Astrocyte (in vitro differentiated cells and primary cell): ENCODE results near the gene OR10T2. TPM values are rescaled to one million over a fixed set of nuclear protein-coding genes. Genes with fewer than 3 reads are reported as not detected.

Experiments
- DNase-seq: peaks from one replicate; pipeline ENCODE4 v3.0.0-alpha.2; 2010; ENCODE audit warnings: low read depth
- FAIRE-seq: peaks from 2 replicates; lab custom pipeline; 2011; peaks lifted over from hg19 to GRCh38; lab: Jason Lieb, UNC
- H2AFZ ChIP-seq: 2 replicates; pipeline ENCODE4 v1.6.0; 2012; ENCODE audit warnings: low read depth, low read length, inconsistent platforms
- H3K27ac ChIP-seq: 2 replicates; pipeline ENCODE4 v1.5.1; 2011; ENCODE audit warnings: low read depth, low read length, inconsistent platforms
- H3K27me3 ChIP-seq: 2 replicates; pipeline ENCODE4 v1.6.0; 2011; ENCODE audit warnings: low read length, inconsistent platforms; ENCODE audit not compliant: insufficient read depth
- H3K36me3 ChIP-seq: 2 replicates; pipeline ENCODE4 v1.5.1; 2011; ENCODE audit warnings: low read length, inconsistent platforms; ENCODE audit not compliant: insufficient read depth
- H3K4me1 ChIP-seq: 2 replicates; pipeline ENCODE4 v1.5.1; 2011; ENCODE audit warnings: low read length, inconsistent platforms; ENCODE audit not compliant: insufficient read depth
- H3K4me2 ChIP-seq: 2 replicates; pipeline ENCODE4 v1.6.0; 2012; ENCODE audit warnings: low read length, inconsistent platforms
- H3K4me3 ChIP-seq: 2 replicates; pipeline ENCODE4 v1.5.1; 2011; ENCODE audit warnings: low read depth, mild to moderate bottlenecking, low read length, inconsistent platforms; ENCODE audit not compliant: insufficient read depth
- H3K79me2 ChIP-seq: 2 replicates; pipeline ENCODE4 v1.6.0; 2012; ENCODE audit warnings: mild to moderate bottlenecking, low read length, inconsistent platforms; ENCODE audit not compliant: insufficient read depth
- H3K9ac ChIP-seq: 2 replicates; pipeline ENCODE4 v1.6.0; 2012; ENCODE audit warnings: mild to moderate bottlenecking, low read length, inconsistent platforms
- H3K9me3 ChIP-seq: 2 replicates; pipeline ENCODE4 v1.5.1; 2012; ENCODE audit warnings: low read depth, mild to moderate bottlenecking, low read length, inconsistent platforms; ENCODE audit not compliant: insufficient read depth
- H4K20me1 ChIP-seq: 2 replicates; pipeline ENCODE4 v1.6.0; 2012; ENCODE audit warnings: low read length, inconsistent platforms; ENCODE audit not compliant: insufficient read depth
- H3K27ac Mint-ChIP-seq: one replicate; pipeline ENCODE4 v1.8.0; 2021; ENCODE audit warnings: mild to moderate bottlenecking, mixed read lengths; ENCODE audit not compliant: unreplicated experiment
- H3K27me3 Mint-ChIP-seq: one replicate; pipeline ENCODE4 v1.8.0; 2021; ENCODE audit warnings: low read depth, mixed read lengths; ENCODE audit not compliant: unreplicated experiment
- H3K36me3 Mint-ChIP-seq: one replicate; pipeline ENCODE4 v1.8.0; 2021; ENCODE audit warnings: low read depth, mixed read lengths; ENCODE audit not compliant: unreplicated experiment
- H3K4me1 Mint-ChIP-seq: one replicate; pipeline ENCODE4 v1.8.0; 2021; ENCODE audit warnings: low read depth, mixed read lengths; ENCODE audit not compliant: unreplicated experiment
- H3K4me3 Mint-ChIP-seq: one replicate; pipeline ENCODE4 v1.8.0; 2021; ENCODE audit warnings: mild to moderate bottlenecking, moderate library complexity, mixed read lengths; ENCODE audit not compliant: unreplicated experiment
- H3K9me3 Mint-ChIP-seq: one replicate; pipeline ENCODE4 v1.8.0; 2021; ENCODE audit warnings: mild to moderate bottlenecking, mixed read lengths; ENCODE audit not compliant: unreplicated experiment
- EZH2 ChIP-seq: IDR thresholded peaks from 2 replicates; pipeline ENCODE4 v1.6.1; 2012; ENCODE audit warnings: mild to moderate bottlenecking, low read length, inconsistent platforms; ENCODE audit not compliant: insufficient read depth
- total RNA-seq: library from RNA; stranded (reverse); gene quantifications from 2 replicates; pipeline ENCODE4 v1.2.1, GENCODE V29; 2021
- TF ChIP-seq, protein P1 (sequence below): IDR thresholded peaks from 2 replicates; pipeline ENCODE4 v1.5.1; 2011; ENCODE audit warnings: low read depth, mild to moderate bottlenecking, inconsistent platforms, low read length, moderate library complexity; ENCODE audit not compliant: insufficient read depth

OR10T2 gene
- total RNA-seq, 1 donor from 2014 or later = not detected

DNA sequence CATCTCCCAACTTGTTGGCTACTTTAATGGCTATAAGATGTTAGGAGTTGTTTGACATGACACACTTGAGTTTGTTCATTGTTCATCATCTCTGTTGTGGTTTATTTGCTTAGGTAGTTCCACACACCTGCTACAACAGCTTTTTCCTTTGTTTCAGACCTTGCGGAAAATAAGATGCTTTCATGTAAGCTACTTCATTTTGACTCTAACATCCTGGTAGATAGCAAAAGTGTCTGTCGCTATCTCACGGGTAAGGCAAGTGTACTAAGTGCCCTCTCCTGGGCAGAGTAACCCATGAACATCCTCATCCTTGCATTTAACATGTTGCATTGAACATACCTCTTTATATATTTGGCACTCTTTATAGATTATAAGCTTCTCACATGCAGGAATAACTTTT lies 1.6 kb upstream of the OR10T2 start:
- Histone ChIP-seq H3K4me1 (no peaks in the 10 kb centered on the region), H3K4me2 (no peak overlapping the region), H3K4me3 (no peak overlapping the region), H4K20me1 (no peaks in the 10 kb centered on the region), H3K27me3 (no peaks in the 10 kb centered on the region), H3K9me3 (no peaks in the 10 kb centered on the region), H3K36me3 (no peaks in the 10 kb centered on the region), H3K27ac (no peak overlapping the region), H3K9ac (no peak overlapping the region), H2AFZ (no peak overlapping the region), H3K79me2 (no peaks in the 10 kb centered on the region)
- Mint-ChIP-seq H3K4me3 (no peak overlapping the region), H3K27me3 (no peaks in the 10 kb centered on the region), H3K9me3 (no peaks in the 10 kb centered on the region), H3K36me3 (no peaks in the 10 kb centered on the region), H3K27ac (no peak overlapping the region), H3K4me1 (no peaks in the 10 kb centered on the region)
- DNase-seq (no peak), FAIRE-seq (no peak)
- TF ChIP-seq EZH2 = no peak
- TF ChIP-seq, protein P1, sequence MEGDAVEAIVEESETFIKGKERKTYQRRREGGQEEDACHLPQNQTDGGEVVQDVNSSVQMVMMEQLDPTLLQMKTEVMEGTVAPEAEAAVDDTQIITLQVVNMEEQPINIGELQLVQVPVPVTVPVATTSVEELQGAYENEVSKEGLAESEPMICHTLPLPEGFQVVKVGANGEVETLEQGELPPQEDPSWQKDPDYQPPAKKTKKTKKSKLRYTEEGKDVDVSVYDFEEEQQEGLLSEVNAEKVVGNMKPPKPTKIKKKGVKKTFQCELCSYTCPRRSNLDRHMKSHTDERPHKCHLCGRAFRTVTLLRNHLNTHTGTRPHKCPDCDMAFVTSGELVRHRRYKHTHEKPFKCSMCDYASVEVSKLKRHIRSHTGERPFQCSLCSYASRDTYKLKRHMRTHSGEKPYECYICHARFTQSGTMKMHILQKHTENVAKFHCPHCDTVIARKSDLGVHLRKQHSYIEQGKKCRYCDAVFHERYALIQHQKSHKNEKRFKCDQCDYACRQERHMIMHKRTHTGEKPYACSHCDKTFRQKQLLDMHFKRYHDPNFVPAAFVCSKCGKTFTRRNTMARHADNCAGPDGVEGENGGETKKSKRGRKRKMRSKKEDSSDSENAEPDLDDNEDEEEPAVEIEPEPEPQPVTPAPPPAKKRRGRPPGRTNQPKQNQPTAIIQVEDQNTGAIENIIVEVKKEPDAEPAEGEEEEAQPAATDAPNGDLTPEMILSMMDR = no peak

DNA sequence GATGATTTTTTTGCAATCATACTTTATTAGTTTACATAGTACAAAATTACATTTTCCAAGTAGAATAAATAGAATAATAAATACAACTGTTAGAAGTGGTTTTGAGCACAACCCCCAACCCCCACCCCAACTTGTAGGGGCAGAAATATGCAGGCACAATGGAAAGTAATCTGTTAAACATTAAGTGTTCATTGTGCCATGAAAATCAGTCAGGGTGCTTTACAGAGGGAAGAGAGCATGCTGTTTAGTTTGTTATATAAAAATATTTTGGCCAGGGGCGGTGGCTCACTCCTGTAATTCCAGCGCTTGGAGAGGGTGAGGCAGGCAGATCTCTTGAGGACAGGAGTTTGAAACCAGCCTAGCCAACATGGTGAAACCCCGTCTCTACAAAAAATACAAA lies 2.6 kb downstream of the OR10T2 start:
- H3K27me3 ChIP-seq = no peaks in the 10 kb centered on the region
- H3K9ac ChIP-seq = no peak overlapping the region
- no peaks in the 10 kb centered on the region for H3K36me3 Mint-ChIP-seq
- no peaks in the 10 kb centered on the region for H3K4me1 ChIP-seq
- H3K4me3 ChIP-seq = no peak overlapping the region
- H3K27ac Mint-ChIP-seq = no peak overlapping the region
- DNase-seq (no peak), FAIRE-seq (no peak)
- H3K4me3 Mint-ChIP-seq = no peak overlapping the region
- H2AFZ ChIP-seq = no peak overlapping the region
- TF ChIP-seq, protein P1 = no peak
- no peak for TF ChIP-seq EZH2
- peaks cover 3% of the 10 kb centered on the region for H3K4me1 Mint-ChIP-seq
- H3K27me3 Mint-ChIP-seq = no peaks in the 10 kb centered on the region
- no peaks in the 10 kb centered on the region for H3K36me3 ChIP-seq
- no peaks in the 10 kb centered on the region for H3K9me3 ChIP-seq
- H3K27ac ChIP-seq = no peak overlapping the region
- no peaks in the 10 kb centered on the region for H3K79me2 ChIP-seq
- no peaks in the 10 kb centered on the region for H4K20me1 ChIP-seq
- no peak overlapping the region for H3K4me2 ChIP-seq
- H3K9me3 Mint-ChIP-seq = no peaks in the 10 kb centered on the region

DNA sequence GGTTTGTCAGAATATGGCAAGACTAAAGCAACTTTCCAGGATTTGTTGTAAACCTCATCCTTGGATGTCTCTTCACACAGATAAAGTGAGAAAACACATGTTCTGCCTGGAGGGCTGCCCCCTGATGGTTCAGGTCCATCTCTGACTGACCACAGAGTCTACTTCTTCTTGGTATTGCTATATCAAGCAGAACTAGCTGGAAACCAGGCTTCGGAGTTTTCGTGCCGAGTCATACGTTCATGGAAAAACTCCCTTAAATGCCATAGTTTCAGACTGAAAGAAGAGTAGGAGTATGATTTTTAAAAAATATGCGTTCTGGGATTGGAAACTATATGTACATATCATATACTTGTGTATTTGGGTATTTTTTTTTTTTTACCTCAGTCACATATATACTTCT lies 5.8 kb downstream of the OR10T2 start:
- no peaks in the 10 kb centered on the region for H3K4me1 ChIP-seq
- no peaks in the 10 kb centered on the region for H4K20me1 ChIP-seq
- no peak overlapping the region for H3K4me3 ChIP-seq
- H2AFZ ChIP-seq = no peak overlapping the region
- DNase-seq = no peak
- no peaks in the 10 kb centered on the region for H3K36me3 Mint-ChIP-seq
- H3K27ac Mint-ChIP-seq = no peak overlapping the region
- no peaks in the 10 kb centered on the region for H3K79me2 ChIP-seq
- H3K4me3 Mint-ChIP-seq = no peak overlapping the region
- no peak overlapping the region for H3K27ac ChIP-seq
- H3K36me3 ChIP-seq = no peaks in the 10 kb centered on the region
- no peak for FAIRE-seq
- H3K4me2 ChIP-seq = no peak overlapping the region
- no peaks in the 10 kb centered on the region for H3K27me3 Mint-ChIP-seq
- no peaks in the 10 kb centered on the region for H3K9me3 ChIP-seq
- no peaks in the 10 kb centered on the region for H3K27me3 ChIP-seq
- peaks cover 9% of the 10 kb centered on the region for H3K4me1 Mint-ChIP-seq
- no peak overlapping the region for H3K9ac ChIP-seq
- no peaks in the 10 kb centered on the region for H3K9me3 Mint-ChIP-seq
- TF ChIP-seq EZH2 = no peak
- TF ChIP-seq, protein P1 = no peak
